NCI-H187 (cell line): Measurements from ENCODE around the gene AOAH.
"Not testable (repeated sequence)": the region's sequence is repeated elsewhere in the genome, so short reads cannot be mapped to it uniquely, and the experiment has no call there.

Experiments
- DNase-seq, 2 experiments: peaks; one replicate each; lab custom pipeline; 2025; lab: John Stamatoyannopoulos, UW

Gene AOAH

DNA sequence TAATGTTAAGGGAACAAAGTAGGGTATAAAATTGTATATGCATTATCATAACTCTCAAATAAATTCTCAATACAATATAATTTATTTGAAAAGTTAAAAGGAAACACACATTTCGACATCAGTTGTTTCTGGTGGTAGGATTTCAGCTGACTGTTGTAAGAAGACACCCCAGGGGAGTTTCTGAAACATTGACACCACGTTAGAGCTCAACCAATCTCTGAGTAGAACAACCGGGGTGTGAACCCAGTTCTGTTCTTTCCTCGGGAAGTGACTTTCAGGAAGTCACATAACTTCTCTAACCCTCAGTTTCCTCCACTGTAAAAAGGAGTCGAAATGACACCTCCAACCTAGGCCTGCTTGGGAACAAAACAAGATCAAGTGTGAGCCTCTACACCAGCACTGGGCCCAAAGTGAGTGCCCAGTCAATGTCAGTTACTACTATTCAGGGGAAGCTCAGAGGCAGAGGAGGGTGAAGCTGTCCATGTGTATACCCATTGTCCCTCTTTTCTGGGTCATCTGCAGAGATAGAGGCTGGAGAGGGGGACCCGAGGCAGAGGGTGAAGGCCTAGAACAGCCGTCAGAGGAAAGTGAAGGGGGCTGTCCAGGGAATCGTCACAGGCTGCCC lies 67.1 kb downstream of the AOAH start:
- DNase-seq: no peak

DNA sequence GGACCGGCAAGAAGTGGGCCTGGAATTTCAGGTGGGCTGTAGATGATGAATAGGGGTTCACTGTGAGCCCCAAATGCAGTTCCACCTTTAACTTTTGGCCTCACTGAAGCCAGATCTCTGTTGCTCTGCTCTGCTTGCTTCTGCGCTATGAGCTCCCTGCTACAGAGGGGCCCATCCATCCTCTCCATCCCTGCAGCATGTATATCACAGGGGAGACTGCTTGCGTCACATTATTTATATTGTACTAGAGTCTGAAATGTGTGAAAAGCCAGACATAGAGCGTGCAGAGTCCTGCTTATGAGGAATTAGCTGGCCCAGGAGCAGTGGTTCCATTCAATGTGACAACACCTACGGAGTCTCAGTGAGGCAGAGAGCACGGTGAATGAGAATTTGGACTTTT lies 69.9 kb downstream of the AOAH start:
- no peak for DNase-seq

DNA sequence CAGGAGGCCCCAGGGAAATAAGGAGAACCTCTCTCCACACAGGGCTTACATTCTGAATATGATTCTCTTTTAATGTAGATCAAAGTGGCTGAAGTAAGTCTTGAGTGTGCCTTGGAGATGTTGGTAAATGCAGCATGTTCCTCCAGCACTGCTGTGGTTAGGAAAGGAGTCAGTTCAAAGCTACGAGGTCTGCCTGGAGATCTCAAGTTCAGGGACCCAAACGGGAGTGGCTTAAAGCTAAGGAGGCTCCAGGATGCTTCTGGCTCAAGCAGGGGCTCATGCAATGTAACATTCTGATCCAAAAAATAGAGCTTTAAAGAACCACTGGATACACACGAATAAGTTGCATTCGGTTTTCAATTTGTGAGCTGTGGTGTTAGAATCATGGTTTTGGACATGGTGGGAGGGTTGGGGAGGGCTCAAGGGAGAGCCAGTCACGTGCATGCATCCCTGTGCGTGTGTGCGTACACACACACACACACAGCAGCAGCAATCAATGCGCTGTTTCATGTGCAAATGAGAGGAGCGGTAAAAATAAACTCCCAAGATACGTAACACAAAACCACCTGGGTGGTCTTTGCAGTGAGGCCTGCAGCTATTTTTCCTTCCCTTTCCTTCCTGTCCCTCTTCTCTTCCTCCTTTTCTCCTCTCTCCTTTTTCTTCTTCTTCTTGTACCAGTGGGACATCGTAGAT lies 70.5 kb downstream of the AOAH start:
- DNase-seq: no peak

DNA sequence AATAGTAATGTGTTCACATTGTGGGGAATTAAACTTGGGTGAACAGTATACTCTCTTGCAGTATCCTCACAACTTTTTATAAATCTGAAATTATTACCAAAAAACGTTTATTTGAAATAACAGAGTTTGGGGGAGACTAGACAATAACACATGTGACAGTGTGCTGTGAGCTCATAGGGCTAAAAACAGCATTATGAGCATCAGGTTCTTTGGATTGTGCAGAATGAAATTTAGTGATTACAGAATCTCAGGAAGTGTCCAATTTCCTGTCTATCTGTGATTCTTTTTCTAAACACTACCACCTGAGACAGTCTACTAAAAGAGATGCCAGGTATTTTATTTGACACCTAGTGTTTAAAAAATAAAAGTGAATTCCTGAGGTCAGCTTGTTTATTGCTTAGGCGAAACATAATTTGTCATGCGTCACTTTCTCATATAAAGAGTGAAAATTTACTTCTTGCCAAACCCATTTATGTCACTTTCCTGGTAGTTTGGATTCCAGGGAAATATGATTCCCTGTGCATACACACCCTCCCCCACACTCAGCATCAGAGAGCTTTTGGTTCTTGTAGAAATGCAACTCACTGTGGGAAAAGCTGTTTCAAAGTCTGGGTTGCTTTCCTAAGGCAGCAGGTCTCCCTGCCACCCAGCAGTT lies 71.2 kb downstream of the AOAH start:
- no peak for DNase-seq

DNA sequence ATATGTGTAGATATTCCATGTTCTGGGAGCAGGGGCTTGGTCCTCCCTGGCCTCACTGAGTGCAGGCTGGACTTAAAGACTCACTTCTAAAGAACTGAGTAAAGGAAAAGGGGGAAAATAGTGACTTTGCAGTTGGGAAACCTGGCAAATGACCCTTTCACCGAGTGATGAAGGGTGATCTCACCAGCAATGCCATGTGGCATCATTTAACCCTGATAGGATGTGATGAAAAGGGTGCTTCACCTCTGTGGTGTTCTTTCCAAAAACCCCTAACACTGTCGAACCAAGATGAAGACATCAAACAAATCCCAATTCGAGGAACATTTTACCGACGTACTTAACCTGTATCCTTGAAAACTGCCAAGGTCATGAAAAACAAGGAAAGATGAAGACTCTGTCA lies 71.9 kb downstream of the AOAH start:
- no peak for DNase-seq

DNA sequence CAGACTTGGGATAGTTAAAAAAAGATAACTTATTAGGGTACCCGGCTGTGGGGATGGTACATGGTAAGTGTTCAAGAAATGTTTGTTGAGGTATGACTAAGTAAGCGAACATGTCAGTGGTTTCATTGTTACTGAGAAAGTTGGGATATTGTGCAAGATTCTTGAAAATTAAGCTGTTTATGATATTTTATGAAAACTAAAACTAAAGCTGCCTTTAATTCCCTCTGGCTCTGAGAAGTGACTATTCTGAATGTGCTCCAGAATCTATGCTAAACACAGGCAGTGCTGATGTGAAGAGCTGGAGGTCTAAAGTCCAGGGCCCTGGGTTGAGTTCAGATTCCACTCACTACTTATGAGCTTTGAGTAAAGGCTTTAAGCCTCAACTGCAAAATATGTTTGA lies 72.9 kb downstream of the AOAH start:
- DNase-seq: no peak

DNA sequence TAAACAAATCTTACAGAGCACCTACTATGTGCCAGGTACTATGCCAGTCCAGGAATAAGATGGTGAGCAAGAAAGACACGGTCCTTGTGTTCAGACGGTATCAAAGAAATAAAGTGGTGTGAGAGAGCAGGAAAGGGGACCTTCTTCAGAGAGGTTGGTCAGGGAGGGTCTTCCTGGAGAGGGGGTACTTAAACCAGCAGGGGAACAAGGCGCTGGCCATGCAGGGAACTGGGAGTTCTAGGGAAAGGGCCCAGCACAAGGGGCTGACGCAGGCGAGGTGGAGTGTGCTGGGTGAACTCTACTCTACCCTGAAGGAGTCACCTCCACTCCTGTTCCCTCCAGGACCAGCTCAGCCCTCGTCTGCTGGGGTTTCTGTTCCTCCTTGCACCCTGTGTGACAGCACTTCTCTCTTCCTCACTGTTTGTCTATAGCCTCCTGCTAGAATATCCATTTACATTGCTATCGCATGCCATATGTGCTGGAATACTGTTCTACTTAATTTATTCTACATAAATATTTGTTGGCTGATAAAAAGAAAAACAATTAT lies 73.5 kb downstream of the AOAH start:
- DNase-seq: no peak

DNA sequence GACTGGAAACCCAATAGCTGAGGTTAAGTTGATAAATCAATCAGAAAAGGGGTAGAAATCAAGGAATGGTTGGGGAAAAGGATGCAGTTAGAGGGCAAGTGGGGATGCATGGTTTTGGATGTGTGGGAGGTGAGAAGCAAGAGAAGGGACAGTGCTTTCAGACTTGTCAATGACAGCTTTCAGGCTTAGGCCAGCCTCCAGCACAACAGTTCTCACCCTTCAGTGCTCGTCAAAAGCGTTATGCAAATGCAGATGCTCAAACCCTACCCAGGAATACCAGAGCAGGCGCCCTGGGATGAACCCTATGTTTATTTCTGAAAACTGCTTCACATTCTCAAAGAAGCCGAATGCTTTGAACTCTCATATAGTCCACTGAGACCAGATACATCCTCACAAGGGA lies 74.0 kb downstream of the AOAH start:
- DNase-seq: no peak

DNA sequence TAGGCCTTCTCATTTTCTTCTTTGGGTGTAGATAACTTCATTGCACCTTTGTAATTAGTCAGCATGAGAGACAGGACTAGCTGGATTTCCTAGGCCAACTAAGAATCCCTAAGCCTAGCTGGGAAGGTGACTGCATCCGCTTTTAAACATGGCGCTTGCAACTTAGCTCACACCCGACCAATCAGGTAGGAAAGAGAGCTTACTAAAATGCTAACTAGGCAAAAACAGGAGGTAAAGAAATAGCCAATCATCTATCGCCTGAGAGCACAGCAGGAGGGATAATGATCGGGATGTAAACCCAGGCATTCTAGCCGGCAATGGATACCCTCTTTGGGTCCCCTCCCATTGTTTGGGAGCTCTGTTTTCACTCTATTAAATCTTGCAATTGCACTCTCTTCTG lies 75.0 kb downstream of the AOAH start:
- DNase-seq: not testable (repeated sequence)

DNA sequence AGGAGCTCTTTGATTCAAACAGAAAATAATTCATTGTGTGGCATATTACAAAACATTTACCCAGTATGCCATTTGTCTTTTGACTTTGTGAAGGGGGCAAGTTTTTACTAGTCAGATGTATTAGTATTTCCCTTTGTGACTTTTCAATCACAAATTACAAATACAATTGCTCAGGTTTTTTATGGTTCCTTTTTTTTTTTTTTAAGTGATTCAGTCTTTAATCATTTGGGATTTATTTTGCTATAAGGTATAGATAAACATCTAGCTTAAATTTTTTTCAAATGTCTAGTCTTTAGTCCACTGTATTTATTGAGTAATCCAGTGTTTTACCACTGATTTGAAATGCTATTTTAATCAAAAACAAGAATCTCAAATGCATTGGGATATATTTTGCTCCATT lies 75.9 kb downstream of the AOAH start:
- no peak for DNase-seq

DNA sequence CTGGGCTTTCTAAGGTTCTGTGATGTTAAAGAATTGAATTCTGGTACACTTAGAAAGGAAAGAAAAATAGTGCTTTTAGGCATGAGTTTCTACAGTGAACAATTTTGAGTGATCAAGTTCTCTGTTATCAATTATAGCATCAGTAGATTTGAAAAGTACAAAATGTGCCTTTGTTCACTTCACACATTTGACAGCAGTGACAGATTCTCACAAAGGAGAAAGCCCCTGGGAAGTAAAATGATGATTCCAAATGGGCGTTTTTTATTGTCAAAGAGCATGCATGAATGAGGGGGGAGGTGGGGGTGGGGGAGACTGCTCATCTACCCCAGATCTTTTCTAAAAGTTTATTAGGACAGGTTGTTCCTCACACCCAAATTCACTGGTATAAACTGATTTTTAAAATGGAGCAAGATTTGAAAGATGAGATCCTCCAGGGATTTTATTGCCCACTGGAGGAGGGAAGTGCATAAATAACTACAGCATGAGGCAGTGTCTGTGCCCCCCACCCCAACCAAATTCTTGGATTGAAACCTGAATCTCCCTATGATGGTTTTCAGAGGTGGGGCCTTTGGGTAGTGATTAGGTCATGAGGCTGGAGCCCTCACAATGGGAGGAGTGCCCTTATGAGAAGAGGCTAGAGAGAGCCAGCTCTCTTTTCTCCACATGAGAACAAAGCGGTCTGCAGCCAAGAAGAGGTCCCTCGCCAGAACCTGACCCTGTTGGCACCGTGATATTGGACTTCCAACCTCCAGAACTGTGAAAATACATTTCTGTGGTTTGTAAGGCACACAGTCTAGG lies 79.5 kb downstream of the AOAH start:
- no peak for DNase-seq

DNA sequence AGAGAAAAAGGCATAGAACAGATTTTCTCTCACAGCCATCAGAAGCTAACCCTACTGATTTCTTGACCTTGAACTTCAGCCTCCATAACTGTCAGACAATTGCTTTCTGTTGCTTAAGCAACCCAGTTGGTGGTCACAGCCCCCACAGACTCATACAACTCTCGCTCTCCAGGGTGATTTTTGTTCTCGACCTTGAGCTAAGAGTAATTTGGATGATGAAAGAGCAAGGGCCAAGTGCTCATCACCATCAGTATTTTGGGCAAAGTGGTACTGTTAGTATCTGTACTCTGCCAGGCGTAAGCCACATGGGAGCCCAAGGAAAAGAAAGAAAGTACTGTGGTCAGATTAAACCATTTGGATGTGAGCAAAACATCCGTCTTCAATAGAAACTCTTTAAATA lies 81.9 kb downstream of the AOAH start:
- DNase-seq: no peak

DNA sequence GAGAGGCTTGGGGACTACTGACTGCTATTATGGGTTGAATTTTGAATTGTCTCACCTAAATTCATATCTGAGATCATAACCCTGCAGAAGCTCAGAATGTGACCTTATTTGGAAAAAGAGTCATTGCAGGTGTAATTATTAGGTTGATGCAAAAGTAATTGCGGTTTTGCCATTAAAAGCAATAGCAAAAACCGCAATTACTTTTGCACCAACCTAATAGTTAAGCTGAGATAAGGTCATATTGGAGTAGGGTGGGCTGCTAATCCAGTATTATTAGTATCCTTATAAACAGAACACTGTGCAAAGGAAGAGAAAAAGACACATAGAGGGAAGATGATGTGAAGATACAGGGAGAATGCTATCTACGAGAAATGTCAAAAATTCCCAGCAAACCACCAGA lies 82.3 kb downstream of the AOAH start:
- DNase-seq: no peak

DNA sequence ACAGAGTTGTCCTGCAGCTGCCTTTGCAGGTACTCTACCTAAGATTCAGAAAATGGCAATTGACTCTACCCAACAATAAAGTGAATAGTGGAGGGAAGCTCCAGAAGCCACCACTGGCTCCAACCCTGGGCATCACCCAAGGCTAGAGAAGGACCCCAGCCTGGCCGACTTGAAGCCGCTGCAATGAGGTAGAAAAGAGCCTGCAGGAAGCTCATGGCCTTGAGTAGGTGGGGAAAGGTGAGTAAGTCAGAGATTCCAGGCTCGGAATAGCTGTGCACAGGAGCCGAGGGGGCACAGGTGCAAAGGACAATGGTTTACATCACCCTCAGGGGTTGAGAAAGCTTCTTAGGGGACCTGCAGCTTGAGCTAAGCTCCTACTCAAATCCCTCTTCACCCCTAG lies 83.6 kb downstream of the AOAH start:
- no peak for DNase-seq

DNA sequence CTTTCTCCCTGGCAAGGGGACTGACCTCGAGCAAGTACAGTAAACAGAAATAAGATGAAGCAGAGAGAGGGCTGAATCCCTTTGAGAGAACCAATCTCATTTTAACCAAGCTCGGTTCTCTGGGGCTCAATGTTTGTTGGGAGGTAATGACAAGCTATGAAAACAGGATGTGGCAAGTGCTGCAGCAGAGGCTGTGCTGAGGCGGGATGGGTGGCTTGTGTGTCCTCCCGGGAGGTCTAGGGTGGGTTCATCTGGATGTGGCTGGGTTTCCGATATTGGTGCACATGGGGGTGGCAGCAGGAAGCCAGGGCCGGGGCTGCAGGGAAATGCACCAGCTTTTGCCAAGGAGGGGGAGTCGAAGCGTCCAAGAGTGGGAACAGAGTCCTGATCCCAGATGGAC lies 84.5 kb downstream of the AOAH start:
- DNase-seq: no peak

DNA sequence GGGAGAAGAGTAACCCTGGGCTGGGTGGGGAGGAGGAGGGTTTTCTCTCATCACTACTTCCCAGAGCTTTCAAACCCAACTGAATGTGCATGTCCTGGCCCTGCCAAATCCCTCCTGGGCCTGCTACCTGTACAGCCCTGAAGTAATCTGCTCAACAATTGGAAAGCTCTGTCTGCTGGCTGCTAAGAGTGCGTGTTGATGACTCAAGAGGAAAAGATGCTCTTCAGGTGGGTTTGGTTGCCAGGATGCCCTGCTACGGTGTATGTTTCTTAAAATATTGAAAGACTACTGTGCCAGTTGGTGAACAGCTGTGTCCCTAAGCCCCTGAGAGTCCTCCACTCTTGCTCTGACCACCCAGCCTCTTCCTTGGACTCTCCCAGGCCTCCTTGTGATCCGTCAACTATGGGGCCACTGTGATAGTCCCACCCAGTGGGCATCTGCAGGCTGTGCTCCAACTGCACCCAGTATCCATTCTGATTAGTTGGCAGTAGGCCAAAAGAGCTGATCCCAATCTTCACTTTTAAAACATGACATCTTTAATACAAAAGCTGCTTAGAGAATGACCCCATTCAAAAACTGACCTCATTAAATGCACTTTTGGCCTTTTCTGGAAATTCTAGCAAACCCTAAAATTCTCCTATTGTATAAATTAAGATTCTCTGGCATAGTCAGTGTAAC lies 85.6 kb downstream of the AOAH start:
- no peak for DNase-seq

DNA sequence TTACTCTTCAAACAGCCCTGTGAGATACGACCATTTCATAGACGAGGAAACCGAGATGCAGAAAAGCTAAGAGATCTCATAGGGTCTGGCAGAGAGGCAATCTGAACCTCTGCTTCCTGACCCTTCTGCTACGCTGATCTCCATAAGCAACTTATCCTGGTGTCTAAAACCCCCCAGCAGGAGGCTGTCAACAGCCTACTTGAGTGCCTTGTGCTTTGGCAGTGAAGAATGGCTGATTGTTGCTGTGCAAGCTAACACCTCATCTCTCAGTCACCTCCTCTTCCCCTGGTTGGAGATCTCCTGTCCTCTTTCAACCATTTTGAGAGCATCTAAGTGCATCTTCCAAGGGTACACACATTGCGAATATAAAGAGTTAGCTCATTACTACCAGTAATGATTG lies 86.2 kb downstream of the AOAH start:
- peak; percentile 12 to 14 for DNase-seq

DNA sequence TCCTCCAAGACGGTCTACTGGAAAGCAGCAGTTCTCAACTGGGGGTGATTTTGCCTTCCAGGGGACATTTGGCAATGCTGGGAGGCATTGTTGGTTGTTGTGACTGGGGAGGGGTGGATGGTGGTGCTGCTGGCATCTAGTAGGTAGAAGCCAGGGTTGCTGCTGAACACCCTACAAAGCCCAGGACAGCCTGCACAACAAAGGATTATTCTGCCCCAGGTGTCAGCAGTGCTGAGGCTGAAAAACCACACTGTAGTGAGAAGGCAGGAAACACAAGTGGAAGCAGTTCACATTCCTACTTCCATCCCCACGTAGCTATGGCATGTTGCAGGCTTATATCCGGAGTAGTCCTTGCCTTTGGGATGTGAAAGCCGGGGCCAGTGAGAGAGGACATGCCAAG lies 86.9 kb downstream of the AOAH start:
- DNase-seq: no peak

DNA sequence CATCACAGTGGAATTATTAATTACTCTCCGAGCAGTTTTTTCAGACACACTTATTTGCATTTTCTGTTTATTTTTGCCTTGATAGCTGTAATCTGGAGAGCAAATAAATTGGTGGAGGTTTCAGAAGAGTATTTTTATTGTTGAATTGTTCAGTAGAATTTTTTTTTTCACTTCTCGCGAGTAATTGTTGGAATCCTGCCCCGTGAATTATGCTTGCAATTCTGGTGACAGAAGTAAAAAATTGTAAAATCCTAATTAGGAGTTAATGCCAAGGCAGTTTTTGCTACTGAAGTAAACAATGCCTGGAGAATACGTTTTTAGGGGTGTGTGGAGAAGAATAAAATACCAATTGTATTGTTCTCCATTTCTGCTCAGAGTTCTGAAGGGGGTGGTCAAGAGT lies 88.2 kb downstream of the AOAH start:
- no peak for DNase-seq

DNA sequence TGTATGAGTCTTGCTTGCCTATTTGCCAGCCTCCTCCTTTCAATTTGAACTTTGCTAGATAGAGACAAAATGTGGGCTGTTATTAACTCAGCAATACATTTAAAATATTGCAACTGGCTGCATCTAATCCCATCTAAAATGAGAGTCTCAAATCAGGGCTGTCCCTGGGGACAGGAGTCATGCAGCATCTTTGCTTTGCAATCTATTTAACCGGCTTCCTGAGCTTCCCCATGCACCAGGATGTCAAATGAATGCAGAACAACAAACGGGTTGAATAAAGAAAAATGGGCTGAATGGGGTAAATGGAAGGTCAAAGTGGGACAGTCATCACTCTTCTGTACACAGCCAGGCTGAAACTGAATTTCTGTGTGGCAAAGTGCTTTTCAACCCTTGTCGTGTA lies 89.2 kb downstream of the AOAH start:
- no peak for DNase-seq

DNA sequence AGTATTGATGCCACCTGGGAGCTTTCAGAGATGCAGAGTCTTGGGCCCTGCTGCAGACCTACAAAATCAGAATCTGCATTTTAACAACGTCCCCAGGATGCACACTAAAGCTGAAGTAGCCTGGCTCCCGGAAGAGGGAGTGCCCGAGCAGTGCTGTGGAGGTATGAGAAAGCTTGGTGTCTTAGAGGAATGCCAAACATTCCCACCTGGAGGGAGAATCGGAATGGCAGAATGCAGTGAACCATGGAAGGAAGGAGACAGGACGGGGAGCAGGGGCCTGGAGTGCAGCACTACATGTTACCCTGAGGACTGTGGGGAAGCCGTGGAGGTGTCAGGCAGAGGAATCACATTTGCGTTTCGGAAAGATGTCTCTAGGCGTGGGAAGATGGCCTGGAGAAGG lies 90.9 kb downstream of the AOAH start:
- DNase-seq: no peak

DNA sequence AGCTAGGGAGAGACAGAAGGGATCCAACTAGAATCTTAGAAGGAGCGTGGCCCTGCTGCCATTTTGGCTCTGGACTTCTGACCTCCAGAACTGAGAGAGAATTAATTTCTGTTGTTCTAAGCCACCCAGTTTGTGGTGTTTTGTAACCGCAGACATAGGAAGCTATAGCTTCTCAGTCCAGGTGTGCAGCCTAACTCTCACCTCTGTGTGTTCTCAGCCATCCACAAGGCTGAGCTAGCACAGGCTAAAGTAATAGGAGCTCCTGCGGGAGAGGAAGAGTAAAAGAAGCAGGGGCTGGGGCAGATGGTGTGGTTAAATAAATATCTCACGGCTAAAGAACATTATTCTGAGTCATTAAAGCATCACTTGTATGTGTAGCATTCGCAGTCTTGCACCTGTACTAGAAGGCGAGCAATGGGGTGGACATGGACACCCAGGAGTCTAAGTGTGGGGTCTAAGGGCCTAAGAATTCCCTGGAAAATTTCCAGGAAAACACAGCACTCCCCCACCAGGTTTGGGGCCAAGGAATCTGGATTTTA lies 94.1 kb downstream of the AOAH start:
- no peak for DNase-seq
